Mesothelial cell of epicardium (in vitro differentiated cells): ENCODE results near the gene TMEM54. TPM values are rescaled to one million over a fixed set of nuclear protein-coding genes. Genes with fewer than 3 reads are reported as not detected.

Experiments used
- DNase-seq, 2 experiments: peaks; one replicate each; pipeline ENCODE4 v3.0.0; 2021; ENCODE audit warnings: low spot score in 2 of 2; ENCODE audit not compliant: unreplicated experiment in 2 of 2
- H3K27ac Mint-ChIP-seq: 2 replicates; pipeline ENCODE4 v1.8.0; 2021; ENCODE audit warnings: mixed read lengths
- H3K27me3 Mint-ChIP-seq: 2 replicates; pipeline ENCODE4 v1.8.0; 2021; ENCODE audit warnings: low read depth, mixed read lengths
- H3K36me3 Mint-ChIP-seq: 2 replicates; pipeline ENCODE4 v1.8.0; 2021; ENCODE audit warnings: mixed read lengths
- H3K4me1 Mint-ChIP-seq: 2 replicates; pipeline ENCODE4 v1.8.0; 2021; ENCODE audit warnings: mixed read lengths
- H3K4me3 Mint-ChIP-seq: 2 replicates; pipeline ENCODE4 v1.8.0; 2021; ENCODE audit warnings: mild to moderate bottlenecking, moderate library complexity, mixed read lengths
- H3K9me3 Mint-ChIP-seq: 2 replicates; pipeline ENCODE4 v1.8.0; 2021; ENCODE audit warnings: mixed read lengths
- CTCF ChIP-seq: fragments of 200-600 bp; sonication (generic); IDR thresholded peaks from one replicate; pipeline ENCODE4 v1.5.0; 2021; ENCODE audit warnings: antibody characterized with exemption; ENCODE audit not compliant: unreplicated experiment
- total RNA-seq: library from RNA; stranded (reverse); gene quantifications from 3 replicates; pipeline ENCODE4 v1.2.1, GENCODE V29; 2021

The TMEM54 gene
- total RNA-seq, 1 donor from 2014 or later: 49.0 TPM

- no peak for TF ChIP-seq CTCF
- Mint-ChIP-seq H3K9me3 (no peaks in the 10 kb centered on the region), H3K4me1 (peaks cover 21% of the 10 kb centered on the region), H3K27ac (no peak overlapping the region), H3K27me3 (no peaks in the 10 kb centered on the region), H3K36me3 (peaks cover 24% of the 10 kb centered on the region), H3K4me3 (no peak overlapping the region)
- DNase-seq: no peak
Measured at GRCh38 chr1:32946413-32946812, 45.2 kb upstream of the TMEM54 start.

- DNase-seq: no peak
- Mint-ChIP-seq H3K27me3 (no peaks in the 10 kb centered on the region), H3K4me1 (peaks cover 21% of the 10 kb centered on the region), H3K4me3 (no peak overlapping the region), H3K9me3 (no peaks in the 10 kb centered on the region), H3K36me3 (peaks cover 24% of the 10 kb centered on the region), H3K27ac (no peak overlapping the region)
- no peak for TF ChIP-seq CTCF
Measured at GRCh38 chr1:32944180-32944579, 43.0 kb upstream of the TMEM54 start.

GRCh38 chr1:32939655-32940371, 38.6 kb upstream of the TMEM54 start:
- H3K27me3 Mint-ChIP-seq: no peaks in the 10 kb centered on the region
- H3K27ac Mint-ChIP-seq: no peak overlapping the region
- no peak for TF ChIP-seq CTCF
- H3K9me3 Mint-ChIP-seq: no peaks in the 10 kb centered on the region
- H3K4me1 Mint-ChIP-seq: no peaks in the 10 kb centered on the region
- DNase-seq: no peak
- H3K4me3 Mint-ChIP-seq: no peak overlapping the region
- H3K36me3 Mint-ChIP-seq: peaks cover 26% of the 10 kb centered on the region

- Mint-ChIP-seq H3K9me3 (no peaks in the 10 kb centered on the region), H3K4me3 (no peak overlapping the region), H3K36me3 (peaks cover 12% of the 10 kb centered on the region), H3K27ac (no peak overlapping the region), H3K27me3 (no peaks in the 10 kb centered on the region), H3K4me1 (peaks cover 9% of the 10 kb centered on the region)
- TF ChIP-seq CTCF: no peak
- DNase-seq: no peak
Measured at GRCh38 chr1:32937061-32937460, 35.9 kb upstream of the TMEM54 start.

- TF ChIP-seq CTCF: no peak
- Mint-ChIP-seq H3K9me3 (no peaks in the 10 kb centered on the region), H3K27me3 (no peaks in the 10 kb centered on the region), H3K27ac (no peak overlapping the region), H3K36me3 (peaks cover 11% of the 10 kb centered on the region), H3K4me3 (no peak overlapping the region), H3K4me1 (peaks cover 9% of the 10 kb centered on the region)
- DNase-seq: no peak
Measured at GRCh38 chr1:32934535-32934934, 33.3 kb upstream of the TMEM54 start.
